HUDEP-2 (cell line): ENCODE measurements around the gene CBX5.
"Not testable (repeated sequence)": the region's sequence is repeated elsewhere in the genome, so short reads cannot be mapped to it uniquely, and the experiment has no call there.

ENCODE experiments used
- DNase-seq, 76 experiments: peaks; one replicate each; lab custom pipeline; 2025; ENCODE audit not compliant: unreplicated experiment in 76 of 76; lab: John Stamatoyannopoulos, UW

CBX5 gene

DNA sequence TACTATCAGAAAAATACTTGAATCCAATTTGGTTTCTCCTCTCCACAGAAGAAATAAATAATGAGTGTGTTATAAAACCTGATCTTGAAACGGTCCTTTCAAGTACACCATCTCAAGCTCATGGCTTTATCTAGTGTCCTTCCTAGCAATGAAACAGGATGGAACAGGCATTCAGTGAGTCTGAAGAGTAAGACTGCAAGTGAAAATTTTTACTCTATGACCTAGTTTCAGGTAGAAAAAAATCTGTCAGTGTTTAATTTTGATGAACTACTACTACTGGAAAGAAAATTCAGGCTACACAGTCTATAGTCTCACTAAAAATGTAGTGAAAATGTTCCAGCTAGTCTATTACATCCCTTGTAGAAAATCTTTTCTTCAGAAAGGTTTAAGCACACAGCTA, 7.7 kb downstream of the CBX5 start:
- DNase-seq: no peak

- no peak for DNase-seq
Measured at GRCh38 chr12:54270345-54270744, 9.6 kb downstream of the CBX5 start.

GRCh38 chr12:54266852-54267251, 13.1 kb downstream of the CBX5 start:
- DNase-seq: no peak

GRCh38 chr12:54265364-54265812, 14.5 kb downstream of the CBX5 start:
- DNase-seq: no peak

- DNase-seq: peak in 12 of 76 experiments; percentile 4 to 44 (median 16)
Measured at GRCh38 chr12:54262403-54262925, 17.5 kb downstream of the CBX5 start.

DNA sequence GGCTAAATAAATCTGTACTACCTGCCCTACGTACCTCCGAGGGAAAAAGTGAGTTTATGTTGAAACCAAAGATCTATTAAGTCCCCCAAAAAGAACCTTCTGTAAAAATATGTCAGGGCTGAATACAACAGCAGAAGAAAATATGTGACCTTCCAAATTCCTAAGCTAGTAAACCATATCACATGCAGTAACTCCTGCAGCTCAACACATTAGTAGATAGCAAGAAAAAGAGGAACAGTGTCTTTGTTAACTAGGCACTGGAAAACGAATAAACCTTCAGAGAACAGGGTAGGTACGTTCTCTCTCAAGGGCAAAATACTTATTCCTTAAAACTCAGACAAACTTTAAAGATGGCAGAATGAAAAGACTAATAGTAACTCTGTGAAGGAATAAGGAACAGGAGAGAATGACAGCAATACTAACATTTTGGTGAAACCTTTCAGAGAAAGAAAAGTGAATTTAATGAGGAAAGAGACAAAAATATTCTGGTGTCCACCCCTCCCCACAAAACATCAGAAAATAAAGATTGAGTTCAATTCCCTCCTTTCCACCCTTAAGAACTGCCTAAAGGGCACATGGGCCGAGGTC, 18.0 kb downstream of the CBX5 start:
- no peak for DNase-seq

DNA sequence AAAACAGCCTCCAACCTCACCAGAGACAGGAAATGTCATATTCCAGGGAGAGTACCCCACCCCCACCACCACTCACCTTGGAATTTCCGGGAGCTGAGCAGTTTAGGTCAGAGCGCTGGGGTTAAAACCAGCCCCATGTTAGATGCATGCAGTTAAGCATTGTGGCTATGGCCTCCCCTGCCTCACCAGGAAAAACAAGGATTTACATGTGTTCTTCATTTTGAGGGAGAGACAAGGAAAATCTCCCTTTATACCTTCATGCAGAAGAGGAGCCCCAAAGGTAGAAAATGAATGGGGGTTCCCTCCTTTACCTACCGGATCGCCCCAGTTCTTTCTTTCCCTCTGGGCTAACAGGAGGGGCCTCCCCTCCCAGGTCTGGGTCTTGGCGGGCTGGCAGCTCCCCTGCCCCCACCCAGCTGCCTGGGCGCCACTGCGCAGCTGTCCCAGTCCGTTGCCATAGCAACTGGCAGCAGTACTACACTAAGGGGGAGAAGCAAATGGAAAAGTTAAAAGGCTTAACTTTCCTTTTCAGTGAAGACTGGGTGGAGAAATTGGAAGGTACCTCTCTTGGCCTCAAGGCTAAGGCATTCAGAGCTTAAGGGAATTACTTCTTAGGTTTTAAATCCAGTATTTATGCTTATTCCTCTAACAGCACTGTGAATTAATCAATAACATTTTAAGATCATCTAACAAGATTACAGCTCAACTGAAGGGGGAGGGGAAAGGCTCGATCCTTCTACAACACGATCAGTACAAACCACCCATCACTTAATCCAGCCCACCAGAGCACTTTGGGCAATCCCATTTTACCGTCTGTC, 20.5 kb downstream of the CBX5 start:
- peak in 70 of 76 experiments; percentile 3 to 80 (median 50) for DNase-seq

DNA sequence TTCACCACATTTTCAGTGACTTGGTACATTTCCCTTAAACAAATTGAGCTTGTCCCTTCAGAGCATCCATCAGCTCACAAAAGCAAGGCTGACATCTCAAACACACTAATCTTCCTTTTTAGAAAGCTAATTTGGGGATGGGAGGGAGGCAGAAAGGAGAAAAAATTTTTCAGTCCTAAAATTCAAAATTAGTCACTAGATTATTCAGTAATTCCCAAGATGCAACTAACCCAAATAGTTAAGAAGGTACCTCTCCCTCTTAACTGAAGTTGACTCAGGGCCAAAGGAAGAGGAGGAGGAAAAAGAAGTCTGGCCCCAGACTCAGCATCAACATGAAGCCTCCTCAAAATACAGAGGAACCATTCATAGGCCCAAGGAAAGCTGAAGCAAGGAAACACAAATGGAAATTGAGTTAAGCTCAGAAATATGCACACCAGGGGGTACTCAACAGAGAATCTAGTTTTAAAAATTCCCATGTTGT, 21.7 kb downstream of the CBX5 start:
- no peak for DNase-seq

DNA sequence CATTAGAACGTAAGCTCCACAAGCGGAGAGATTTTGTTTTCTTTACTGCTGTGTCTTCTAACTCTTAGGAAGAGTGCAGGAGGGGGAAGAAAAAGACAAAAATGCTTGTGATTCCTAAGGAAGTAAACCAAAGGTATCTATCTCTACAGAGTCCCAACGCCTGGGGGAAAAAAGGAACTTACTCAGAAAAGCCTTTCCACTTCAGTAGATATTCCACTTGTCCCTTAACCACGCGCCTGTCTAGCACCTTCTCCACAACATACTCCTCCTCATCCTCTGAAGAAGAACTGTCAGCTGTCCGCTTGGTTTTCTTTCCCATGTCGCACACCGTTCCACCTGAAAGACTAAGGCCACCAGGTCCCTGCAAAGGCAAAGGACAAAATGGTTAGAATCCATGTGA, 22.6 kb downstream of the CBX5 start:
- DNase-seq: no peak

- no peak for DNase-seq
Measured at GRCh38 chr12:54253240-54253639, 26.7 kb downstream of the CBX5 start.

DNA sequence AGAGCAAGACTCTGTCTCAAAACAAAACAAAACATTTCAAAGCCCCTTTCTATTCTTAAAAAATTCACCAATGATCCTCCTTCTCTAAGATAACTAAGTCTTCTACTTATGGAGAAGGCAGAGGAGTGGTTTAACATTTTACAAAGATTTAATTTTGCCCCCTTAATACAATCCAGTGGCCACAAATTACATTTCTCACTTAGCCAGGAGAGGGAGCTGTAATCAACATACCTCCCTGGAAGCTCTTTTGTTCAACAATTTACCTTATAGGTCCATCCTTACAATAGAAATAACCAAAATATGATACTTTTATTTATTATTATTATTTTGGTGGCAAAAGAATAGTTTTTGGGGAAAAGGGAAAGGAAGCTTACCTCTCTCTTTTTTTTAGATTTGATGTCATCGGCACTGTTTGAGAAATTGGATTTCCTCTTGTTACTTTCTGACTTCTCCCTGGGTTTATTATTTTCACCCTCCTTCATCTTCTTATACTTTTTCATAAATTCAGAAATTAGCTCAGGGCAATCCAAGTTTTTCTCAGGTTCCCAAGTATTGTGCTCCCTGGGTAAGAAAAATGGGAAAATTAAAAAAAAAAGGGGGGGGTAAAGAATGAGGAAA, 28.1 kb downstream of the CBX5 start:
- DNase-seq: peak in 24 of 76 experiments; percentile 1 to 59 (median 24)

- DNase-seq: no peak
Measured at GRCh38 chr12:54249489-54249888, 30.4 kb downstream of the CBX5 start.

- DNase-seq: no peak
Measured at GRCh38 chr12:54246011-54246641, 33.8 kb downstream of the CBX5 start.

DNA sequence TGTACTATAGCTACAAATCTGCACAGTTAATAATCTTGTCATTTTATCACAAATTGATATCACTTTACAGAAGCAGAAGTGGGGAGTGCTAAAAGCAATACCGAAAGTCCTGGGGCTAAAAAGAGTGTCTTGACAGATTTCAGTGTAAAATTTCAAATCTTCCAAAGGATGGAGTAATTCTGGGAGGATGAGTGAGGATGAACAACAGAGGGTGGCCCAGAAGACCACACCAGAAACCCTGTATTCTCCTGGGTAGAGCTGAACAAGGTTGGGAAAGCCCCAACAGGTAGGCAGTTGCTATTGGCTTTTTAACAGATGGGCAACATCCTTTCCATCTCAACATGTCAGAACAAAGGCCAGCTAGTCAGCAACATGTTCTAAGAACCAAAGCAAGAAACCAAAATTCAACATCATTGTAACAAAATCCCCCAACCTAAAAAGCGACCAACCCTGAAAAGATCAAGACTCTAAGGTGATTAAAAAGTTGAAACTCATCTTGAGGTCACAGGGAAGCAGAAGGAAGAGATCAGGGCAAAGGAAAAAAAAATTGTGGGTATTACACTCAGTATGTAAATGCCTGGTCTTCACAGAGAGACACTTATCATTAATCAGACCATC, 38.8 kb downstream of the CBX5 start:
- DNase-seq: no peak

GRCh38 chr12:54240129-54240528, 39.8 kb downstream of the CBX5 start:
- no peak for DNase-seq

DNA sequence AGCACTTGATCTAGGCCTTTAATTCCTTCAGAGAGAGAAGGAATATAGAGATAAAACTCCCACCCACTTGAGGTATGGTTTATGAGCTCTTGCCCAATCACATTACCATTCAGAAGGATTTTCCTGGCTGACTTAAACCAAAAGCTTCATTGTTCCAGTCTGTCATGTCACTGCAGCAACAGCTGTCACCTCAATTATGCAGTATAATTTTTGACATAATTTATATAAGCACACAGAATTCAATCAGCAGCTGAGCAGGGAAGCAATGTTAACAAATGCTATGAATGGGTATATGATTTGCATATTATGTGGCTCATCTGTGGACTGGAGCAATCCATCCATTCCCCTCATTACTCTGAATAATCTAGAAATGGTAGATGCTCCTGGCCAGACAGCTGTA, 40.3 kb downstream of the CBX5 start:
- DNase-seq: no peak

GRCh38 chr12:54238531-54238930, 41.4 kb downstream of the CBX5 start:
- DNase-seq: no peak

- no peak for DNase-seq
Measured at GRCh38 chr12:54232790-54233189, 47.1 kb downstream of the CBX5 start.

DNA sequence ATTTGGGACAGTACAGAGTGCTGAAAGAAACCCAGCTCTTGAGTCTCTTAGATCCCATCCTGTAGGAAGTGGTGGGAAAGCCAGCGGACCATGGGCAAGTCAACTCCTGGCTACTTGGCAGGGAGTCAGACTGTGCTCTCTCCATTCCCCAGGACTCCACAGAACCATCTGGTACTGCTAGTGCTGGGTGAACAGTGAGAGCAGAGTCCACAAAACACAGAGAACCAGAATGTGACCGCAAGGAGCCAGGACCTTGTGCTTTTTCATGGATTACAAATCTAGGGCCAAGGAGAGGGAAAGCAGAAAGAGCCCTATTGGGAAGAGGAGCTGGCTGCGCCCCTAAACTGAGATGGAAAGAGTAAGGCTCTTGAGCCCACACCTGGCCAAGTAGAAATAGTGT, 48.7 kb downstream of the CBX5 start:
- not testable (repeated sequence) for DNase-seq

DNA sequence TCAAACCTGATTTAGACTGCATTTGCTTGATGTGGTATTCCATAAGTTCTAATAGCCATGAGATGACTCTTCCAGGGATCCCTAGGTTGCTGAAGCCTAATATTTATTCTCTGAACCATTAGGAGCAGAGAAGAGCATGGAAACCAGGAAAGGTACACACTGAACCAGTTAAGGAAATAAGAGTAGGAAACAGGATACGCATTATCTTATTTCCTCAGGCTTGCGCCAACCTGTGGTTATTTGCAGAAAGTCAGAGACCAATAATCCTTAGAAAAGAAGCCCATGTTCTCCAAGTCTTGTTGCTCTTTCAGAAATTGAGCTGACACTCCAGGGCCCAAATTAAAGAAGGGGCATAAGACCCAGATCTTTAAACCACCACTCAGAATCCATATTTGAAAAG, 49.4 kb downstream of the CBX5 start:
- no peak for DNase-seq
